Activated CD4-positive, alpha-beta T cell treated with anti-CD3 and anti-CD28 coated beads for 36 hours (primary cell): ENCODE measurements around the gene DUSP3. TPM values are rescaled to one million over a fixed set of nuclear protein-coding genes. Genes with fewer than 3 reads are reported as not detected.

Source experiments
- ATAC-seq: fragments of 200-7000 bp; cut with Tn5 transposase; one replicate; pipeline ENCODE4 v1.10.0; 2021; ENCODE audit warnings: mild to moderate bottlenecking, moderate library complexity
- CTCF ChIA-PET: fragments of 350-600 bp; sonication (Branson Sonifier 250); formaldehyde crosslinking; loops from one replicate; lab custom pipeline; 2021; ENCODE audit warnings: antibody characterized with exemption; lab: Charles Lee
- POLR2A ChIA-PET: fragments of 350-600 bp; sonication (Branson Sonifier 250); formaldehyde crosslinking; loops from one replicate; lab custom pipeline; 2021; ENCODE audit warnings: antibody characterized with exemption, inconsistent platforms; lab: Charles Lee
- DNase-seq: peaks from one replicate; pipeline ENCODE4 v3.0.0-alpha.2; 2020
- H3K27ac Mint-ChIP-seq: one replicate; pipeline ENCODE4 v1.8.0; 2021; ENCODE audit warnings: mixed read lengths
- H3K27me3 Mint-ChIP-seq: one replicate; pipeline ENCODE4 v1.8.0; 2021; ENCODE audit warnings: mixed read lengths
- H3K36me3 Mint-ChIP-seq: one replicate; pipeline ENCODE4 v1.8.0; 2021; ENCODE audit warnings: low read depth, mixed read lengths
- H3K4me1 Mint-ChIP-seq: one replicate; pipeline ENCODE4 v1.8.0; 2021; ENCODE audit warnings: mixed read lengths
- H3K4me3 Mint-ChIP-seq: one replicate; pipeline ENCODE4 v1.8.0; 2021; ENCODE audit warnings: mild to moderate bottlenecking, moderate library complexity, mixed read lengths
- H3K9me3 Mint-ChIP-seq: one replicate; pipeline ENCODE4 v1.8.0; 2021; ENCODE audit warnings: low read depth, mixed read lengths
- intact Hi-C, 2 experiments: fragments of 100-400 bp; cut with DNase I in 1 of 2; cut with micrococcal nuclease in 1 of 2; formaldehyde crosslinking; loops; one replicate each; pipeline versions ENCODE4 v1.14.2 to v1.15.1; 2022 to 2024; cut with DNase I, micrococcal nuclease
- total RNA-seq, 2 experiments: library from RNA; stranded (reverse); gene quantifications; one replicate each; pipeline ENCODE4 v1.2.3, GENCODE V29; 2021

DUSP3 gene
- total RNA-seq, 2 experiments from 2014 or later: 23.4 to 24.8 TPM

GRCh38 chr17:43814714-43815113, 35.9 kb upstream of the DUSP3 start:
- ChIA-PET POLR2A (no interaction called here), CTCF (interaction anchor here (1.3 kb wide), 1 partner anchor 31 kb away, joined by 4 read pairs; no protein-coding TSS in a partner anchor)
- no peak for DNase-seq
- no peaks in the 10 kb centered on the region for H3K4me1 Mint-ChIP-seq
- no peak overlapping the region for H3K4me3 Mint-ChIP-seq
- intact Hi-C loops: no loop called here
- H3K36me3 Mint-ChIP-seq: no peaks in the 10 kb centered on the region
- ATAC-seq: no peak
- no peak overlapping the region for H3K27ac Mint-ChIP-seq
- H3K9me3 Mint-ChIP-seq: no peaks in the 10 kb centered on the region
- H3K27me3 Mint-ChIP-seq: no peaks in the 10 kb centered on the region

DNA sequence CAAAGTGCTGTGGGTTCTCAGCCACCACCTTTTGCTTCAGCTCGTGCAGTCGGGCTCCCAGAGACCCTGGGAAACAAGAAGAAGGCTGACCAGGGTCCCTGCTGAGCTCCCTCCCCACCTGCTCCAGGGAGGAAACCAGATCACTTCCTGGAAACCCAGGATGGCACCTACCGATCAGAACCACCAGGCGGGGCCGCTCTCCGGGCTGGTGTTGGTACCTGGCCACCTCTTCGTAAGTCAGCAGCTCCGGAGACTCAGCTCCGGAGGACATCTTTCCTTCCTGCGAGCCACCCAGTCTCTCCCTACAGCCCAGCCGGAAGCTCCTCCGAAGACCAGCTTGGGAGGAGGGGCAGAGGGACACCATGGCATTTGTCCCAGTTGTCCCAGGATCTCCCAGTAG, 35.2 kb upstream of the DUSP3 start:
- Mint-ChIP-seq H3K27ac (no peak overlapping the region), H3K4me1 (no peaks in the 10 kb centered on the region), H3K9me3 (no peaks in the 10 kb centered on the region), H3K27me3 (no peaks in the 10 kb centered on the region), H3K4me3 (no peak overlapping the region), H3K36me3 (no peaks in the 10 kb centered on the region)
- no peak for DNase-seq
- intact Hi-C loops: no loop called here
- ChIA-PET CTCF (no interaction called here), POLR2A (no interaction called here)
- no peak for ATAC-seq

GRCh38 chr17:43813386-43813785, 34.6 kb upstream of the DUSP3 start:
- DNase-seq: no peak
- H3K36me3 Mint-ChIP-seq: no peaks in the 10 kb centered on the region
- H3K9me3 Mint-ChIP-seq: no peaks in the 10 kb centered on the region
- ChIA-PET CTCF (interaction anchor here (0.7 kb wide), 1 partner anchor 33 kb away, joined by 3 read pairs; no protein-coding TSS in a partner anchor), POLR2A (no interaction called here)
- no peak for ATAC-seq
- no peak overlapping the region for H3K27ac Mint-ChIP-seq
- H3K4me1 Mint-ChIP-seq: no peaks in the 10 kb centered on the region
- intact Hi-C loops: no loop called here
- no peaks in the 10 kb centered on the region for H3K27me3 Mint-ChIP-seq
- no peak overlapping the region for H3K4me3 Mint-ChIP-seq

- Mint-ChIP-seq H3K27ac (no peak overlapping the region), H3K4me3 (no peak overlapping the region), H3K36me3 (no peaks in the 10 kb centered on the region), H3K9me3 (no peaks in the 10 kb centered on the region), H3K4me1 (no peaks in the 10 kb centered on the region), H3K27me3 (no peaks in the 10 kb centered on the region)
- ATAC-seq (no peak), DNase-seq (no peak)
- POLR2A ChIA-PET: no interaction called here
- intact Hi-C loops: no loop called here
- CTCF ChIA-PET: interaction anchor here (0.7 kb wide), 1 partner anchor 34 kb away, joined by 3 read pairs; no protein-coding TSS in a partner anchor
These were observed 33.9 kb upstream of the DUSP3 start for GRCh38 chr17:43812396-43813265.

DNA sequence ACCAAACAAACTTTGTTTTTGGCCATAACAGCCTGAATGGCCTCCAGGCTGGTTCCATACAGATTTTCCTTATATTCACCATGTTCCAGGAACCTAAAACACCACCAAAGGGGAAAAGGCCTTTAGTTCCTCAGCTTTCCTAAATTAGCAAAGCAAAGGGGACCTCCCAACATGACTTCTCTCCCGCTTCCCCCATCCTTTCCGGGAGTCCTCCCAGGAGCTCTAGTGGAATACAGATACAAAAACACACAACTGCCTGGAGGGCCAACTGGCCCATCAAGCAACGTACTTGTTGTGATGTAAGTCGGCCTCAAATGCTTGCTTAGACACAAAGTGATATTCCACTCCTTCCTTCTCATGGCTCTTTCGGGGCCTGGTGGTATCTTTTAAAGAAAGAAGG, 32.0 kb upstream of the DUSP3 start:
- ChIA-PET CTCF (no interaction called here), POLR2A (no interaction called here)
- intact Hi-C loops: no loop called here
- Mint-ChIP-seq H3K9me3 (no peaks in the 10 kb centered on the region), H3K27ac (no peak overlapping the region), H3K4me3 (no peak overlapping the region), H3K4me1 (no peaks in the 10 kb centered on the region), H3K27me3 (no peaks in the 10 kb centered on the region), H3K36me3 (no peaks in the 10 kb centered on the region)
- ATAC-seq (no peak), DNase-seq (no peak)

DNA sequence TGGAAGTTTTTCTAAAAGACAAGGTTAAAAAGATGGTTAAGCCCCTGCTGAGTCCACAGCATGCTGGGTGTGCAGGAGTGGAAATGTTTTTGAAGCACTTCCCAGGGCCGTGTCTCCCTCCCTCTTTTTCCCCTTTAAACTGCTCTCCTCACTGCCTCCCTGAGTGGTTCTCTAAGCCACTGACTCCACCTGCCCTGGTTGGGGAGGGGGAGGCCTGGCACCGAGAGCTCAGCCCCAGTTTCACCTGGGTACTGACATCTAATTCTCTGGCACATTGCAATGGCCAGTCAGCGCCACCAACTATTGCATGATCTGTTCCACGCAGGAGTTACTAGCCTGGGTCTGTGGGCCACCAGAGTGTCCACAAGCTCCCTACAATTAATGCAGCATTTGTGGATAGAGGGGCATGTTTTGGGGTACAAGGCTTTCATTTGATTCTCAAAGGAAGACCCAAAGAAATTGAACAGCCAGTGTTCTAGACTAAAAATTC, 31.5 kb upstream of the DUSP3 start:
- Mint-ChIP-seq H3K4me3 (no peak overlapping the region), H3K9me3 (no peaks in the 10 kb centered on the region), H3K27me3 (peaks cover under 1% of the 10 kb centered on the region), H3K4me1 (no peaks in the 10 kb centered on the region), H3K27ac (no peak overlapping the region), H3K36me3 (no peaks in the 10 kb centered on the region)
- DNase-seq (no peak), ATAC-seq (no peak)
- intact Hi-C loops: no loop called here
- ChIA-PET POLR2A (no interaction called here), CTCF (no interaction called here)

DNA sequence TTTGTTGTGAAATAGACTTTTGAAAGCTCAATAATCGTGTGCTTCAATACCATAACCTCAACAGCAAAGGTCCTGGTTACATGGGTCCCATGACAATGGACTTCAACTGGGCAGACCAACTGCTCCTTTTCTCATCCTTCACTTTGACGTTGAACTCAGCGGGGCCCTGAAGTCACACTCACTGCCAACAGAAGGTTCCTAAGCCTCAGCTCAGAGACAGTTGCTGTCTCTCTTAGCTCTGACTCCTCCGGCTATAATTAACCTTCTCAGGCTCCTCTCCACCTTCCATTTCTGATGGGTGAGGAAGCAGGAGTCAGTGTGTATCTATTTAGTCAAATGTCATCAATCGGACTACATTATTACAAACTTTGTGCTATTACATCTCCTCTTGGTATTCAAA, 30.3 kb upstream of the DUSP3 start:
- ChIA-PET POLR2A (no interaction called here), CTCF (interaction anchor here (0.6 to 1.0 kb wide), 2 partner anchors 9 to 115 kb away, joined by 3 read pairs; no protein-coding TSS in a partner anchor)
- ATAC-seq (no peak), DNase-seq (no peak)
- intact Hi-C loops: no loop called here
- Mint-ChIP-seq H3K36me3 (no peaks in the 10 kb centered on the region), H3K9me3 (no peaks in the 10 kb centered on the region), H3K4me1 (no peaks in the 10 kb centered on the region), H3K4me3 (no peak overlapping the region), H3K27ac (no peak overlapping the region), H3K27me3 (peaks cover 4% of the 10 kb centered on the region)

- Mint-ChIP-seq H3K27ac (no peak overlapping the region), H3K27me3 (peaks cover 6% of the 10 kb centered on the region), H3K4me3 (no peak overlapping the region), H3K36me3 (no peaks in the 10 kb centered on the region), H3K9me3 (no peaks in the 10 kb centered on the region), H3K4me1 (no peaks in the 10 kb centered on the region)
- CTCF ChIA-PET: interaction anchor here (0.7 to 1.0 kb wide), 2 partner anchors 11 to 87 kb away, joined by 3 read pairs; no protein-coding TSS in a partner anchor
- intact Hi-C loops: no loop called here
- POLR2A ChIA-PET: no interaction called here
- no peak for DNase-seq
- no peak for ATAC-seq
These were observed 29.3 kb upstream of the DUSP3 start for GRCh38 chr17:43808076-43808475.

- H3K4me1 Mint-ChIP-seq: no peaks in the 10 kb centered on the region
- no peaks in the 10 kb centered on the region for H3K9me3 Mint-ChIP-seq
- intact Hi-C loops: no loop called here
- DNase-seq (no peak), ATAC-seq (no peak)
- no peaks in the 10 kb centered on the region for H3K36me3 Mint-ChIP-seq
- H3K27ac Mint-ChIP-seq: no peak overlapping the region
- H3K27me3 Mint-ChIP-seq: peaks cover 6% of the 10 kb centered on the region
- ChIA-PET CTCF (no interaction called here), POLR2A (no interaction called here)
- no peak overlapping the region for H3K4me3 Mint-ChIP-seq
These were observed 26.3 kb upstream of the DUSP3 start for GRCh38 chr17:43805117-43805516.

DNA sequence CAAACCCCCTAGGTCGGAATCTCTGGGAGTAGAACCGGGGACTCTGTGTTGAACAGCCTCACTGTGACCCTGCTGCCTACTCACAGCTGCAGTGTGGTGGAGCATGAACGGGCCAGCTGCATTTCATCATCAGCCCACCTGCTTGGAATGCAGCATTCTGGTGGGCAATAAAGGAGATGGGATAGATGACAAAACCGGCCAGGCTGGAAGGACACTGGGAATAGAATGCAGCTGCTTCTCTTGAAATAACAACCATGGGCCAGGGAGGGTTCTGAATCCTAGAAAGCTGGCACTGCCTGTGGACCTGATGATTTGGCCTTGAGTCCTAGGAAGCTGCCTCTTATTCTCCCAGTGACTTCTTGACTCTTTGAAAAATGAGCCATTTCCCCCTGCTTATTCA, 25.0 kb upstream of the DUSP3 start:
- ChIA-PET CTCF (interaction anchor here (0.6 to 0.9 kb wide), 3 partner anchors 38 to 749 kb away, joined by 3 read pairs; no protein-coding TSS in a partner anchor), POLR2A (no interaction called here)
- no peaks in the 10 kb centered on the region for H3K9me3 Mint-ChIP-seq
- H3K4me1 Mint-ChIP-seq: no peaks in the 10 kb centered on the region
- intact Hi-C loops: no loop called here
- H3K4me3 Mint-ChIP-seq: no peak overlapping the region
- no peak for ATAC-seq
- no peak for DNase-seq
- H3K27ac Mint-ChIP-seq: no peak overlapping the region
- H3K27me3 Mint-ChIP-seq: peaks cover 9% of the 10 kb centered on the region
- no peaks in the 10 kb centered on the region for H3K36me3 Mint-ChIP-seq

DNA sequence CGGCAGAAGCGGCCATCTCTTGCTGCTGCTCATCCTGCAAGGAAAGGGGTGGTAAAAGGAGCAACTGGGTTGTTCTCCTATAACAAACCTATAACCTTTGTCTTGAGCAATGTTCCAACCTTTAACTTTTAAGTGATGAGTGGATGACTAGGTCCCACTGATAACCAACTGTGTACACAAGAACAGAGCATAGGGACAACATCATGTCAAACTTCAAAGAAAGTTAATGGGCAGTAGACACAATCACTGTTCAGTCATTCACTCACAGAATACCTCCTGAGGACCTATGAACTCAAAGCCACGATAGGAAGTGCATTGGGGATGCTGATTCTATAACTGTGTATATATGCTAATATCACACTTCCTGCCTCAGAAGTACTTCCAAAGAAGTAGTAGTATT, 23.1 kb upstream of the DUSP3 start:
- no peak for ATAC-seq
- CTCF ChIA-PET: interaction anchor here (1.8 kb wide), 1 partner anchor 35 kb away, joined by 8 read pairs; no protein-coding TSS in a partner anchor
- no peaks in the 10 kb centered on the region for H3K36me3 Mint-ChIP-seq
- H3K4me3 Mint-ChIP-seq: no peak overlapping the region
- H3K27me3 Mint-ChIP-seq: peaks cover 13% of the 10 kb centered on the region
- H3K4me1 Mint-ChIP-seq: no peaks in the 10 kb centered on the region
- no peak for DNase-seq
- POLR2A ChIA-PET: no interaction called here
- no peaks in the 10 kb centered on the region for H3K9me3 Mint-ChIP-seq
- intact Hi-C loops: no loop called here
- H3K27ac Mint-ChIP-seq: no peak overlapping the region

DNA sequence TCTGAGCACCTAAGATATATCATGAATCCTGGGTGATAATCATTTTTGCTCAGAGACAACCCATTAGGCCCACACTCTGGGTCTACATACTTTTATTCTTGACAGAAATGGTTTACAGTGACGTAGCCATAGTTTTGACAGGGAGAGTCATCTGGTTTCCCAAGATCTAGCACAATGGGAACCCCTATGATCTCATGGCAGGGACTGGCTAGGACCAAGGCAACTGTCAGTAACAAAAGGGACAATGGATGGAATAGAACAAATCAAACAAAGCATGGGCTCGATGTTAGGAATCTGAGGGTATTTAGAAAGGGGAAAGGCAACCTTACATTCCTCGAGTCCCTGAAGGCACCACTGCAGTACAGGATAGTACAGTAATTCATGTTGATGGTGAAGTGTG, 22.0 kb upstream of the DUSP3 start:
- peaks cover 16% of the 10 kb centered on the region for H3K27me3 Mint-ChIP-seq
- CTCF ChIA-PET: interaction anchor here (1.8 kb wide), 1 partner anchor 34 kb away, joined by 8 read pairs; no protein-coding TSS in a partner anchor

More for the DNA sequence above, 22.0 kb upstream of the DUSP3 start:
- intact Hi-C loops: no loop called here
- no peak for DNase-seq
- Mint-ChIP-seq H3K9me3 (no peaks in the 10 kb centered on the region), H3K4me1 (no peaks in the 10 kb centered on the region), H3K36me3 (no peaks in the 10 kb centered on the region), H3K4me3 (no peak overlapping the region), H3K27ac (no peak overlapping the region)
- no peak for ATAC-seq
- POLR2A ChIA-PET: no interaction called here
